Activated CD4-positive, alpha-beta T cell treated with anti-CD3 and anti-CD28 coated beads, Interleukin-2, amount 50 U/mL, for 1 hour (primary cell): ENCODE results near the gene LRRC57.

Experiments used
- DNase-seq: peaks from one replicate; pipeline ENCODE4 v3.0.0-alpha.2; 2020

LRRC57 gene

GRCh38 chr15:42549741-42550392 is 1.3 kb upstream of the LRRC57 start:
- no peak for DNase-seq

- no peak for DNase-seq
These were observed 469 bp upstream of the LRRC57 start for GRCh38 chr15:42549032-42549491.

GRCh38 chr15:42547918-42548248 is 710 bp downstream of the LRRC57 start:
- DNase-seq: no peak

- DNase-seq: no peak
These were observed 3.6 kb downstream of the LRRC57 start for GRCh38 chr15:42544853-42545629.

- no peak for DNase-seq
These were observed 15.3 kb downstream of the LRRC57 start for GRCh38 chr15:42533246-42533645.

GRCh38 chr15:42528970-42529369 is 19.6 kb downstream of the LRRC57 start:
- no peak for DNase-seq

- DNase-seq: no peak
These were observed 25.3 kb downstream of the LRRC57 start for GRCh38 chr15:42523331-42523730.

- DNase-seq: no peak
These were observed 37.6 kb downstream of the LRRC57 start for GRCh38 chr15:42511007-42511391.

GRCh38 chr15:42510258-42511006 is 38.2 kb downstream of the LRRC57 start:
- DNase-seq: no peak

GRCh38 chr15:42508263-42508690 is 40.3 kb downstream of the LRRC57 start:
- DNase-seq: no peak

GRCh38 chr15:42507514-42507913 is 41.1 kb downstream of the LRRC57 start:
- DNase-seq: no peak

- no peak for DNase-seq
These were observed 44.0 kb downstream of the LRRC57 start for GRCh38 chr15:42504631-42505030.

- no peak for DNase-seq
These were observed 44.8 kb downstream of the LRRC57 start for GRCh38 chr15:42503825-42504224.

GRCh38 chr15:42502477-42502876 is 46.1 kb downstream of the LRRC57 start:
- DNase-seq: no peak

GRCh38 chr15:42499858-42500609 is 48.6 kb downstream of the LRRC57 start:
- DNase-seq: no peak

GRCh38 chr15:42498212-42499068 is 50.2 kb downstream of the LRRC57 start:
- DNase-seq: no peak

- DNase-seq: peak; percentile 71
These were observed 53.0 kb downstream of the LRRC57 start, which contains the start of gene SNAP23 for GRCh38 chr15:42495361-42496212. TSS of gene SNAP23 (plus strand) at chr15:42495634. CDS start at chr15:42511847, 16,213 bp downstream.

GRCh38 chr15:42494998-42495360 is 53.6 kb downstream of the LRRC57 start:
- no peak for DNase-seq

GRCh38 chr15:42493679-42494078 is 54.9 kb downstream of the LRRC57 start:
- no peak for DNase-seq

GRCh38 chr15:42491539-42492225 is 56.9 kb downstream of the LRRC57 start:
- no peak for DNase-seq
